ENCODE results near the gene TTLL9. TPM values are rescaled to one million over a fixed set of nuclear protein-coding genes. Genes with fewer than 3 reads are reported as not detected.
"Not testable (repeated sequence)": the region's sequence is repeated elsewhere in the genome, so short reads cannot be mapped to it uniquely, and the experiment has no call there.

The TTLL9 gene
- total RNA-seq, 2 experiments from 2014 or later = not detected

GRCh38 chr20:31917962-31918412 is 47.6 kb downstream of the TTLL9 start:
- H3K4me3 Mint-ChIP-seq; H3K27me3 Mint-ChIP-seq; H3K9me3 Mint-ChIP-seq; H3K36me3 Mint-ChIP-seq; H3K4me1 Mint-ChIP-seq; H3K27ac Mint-ChIP-seq; DNase-seq; ATAC-seq (ENCODE audit: low read depth); POLR2A ChIA-PET: not testable (repeated sequence)

DNA sequence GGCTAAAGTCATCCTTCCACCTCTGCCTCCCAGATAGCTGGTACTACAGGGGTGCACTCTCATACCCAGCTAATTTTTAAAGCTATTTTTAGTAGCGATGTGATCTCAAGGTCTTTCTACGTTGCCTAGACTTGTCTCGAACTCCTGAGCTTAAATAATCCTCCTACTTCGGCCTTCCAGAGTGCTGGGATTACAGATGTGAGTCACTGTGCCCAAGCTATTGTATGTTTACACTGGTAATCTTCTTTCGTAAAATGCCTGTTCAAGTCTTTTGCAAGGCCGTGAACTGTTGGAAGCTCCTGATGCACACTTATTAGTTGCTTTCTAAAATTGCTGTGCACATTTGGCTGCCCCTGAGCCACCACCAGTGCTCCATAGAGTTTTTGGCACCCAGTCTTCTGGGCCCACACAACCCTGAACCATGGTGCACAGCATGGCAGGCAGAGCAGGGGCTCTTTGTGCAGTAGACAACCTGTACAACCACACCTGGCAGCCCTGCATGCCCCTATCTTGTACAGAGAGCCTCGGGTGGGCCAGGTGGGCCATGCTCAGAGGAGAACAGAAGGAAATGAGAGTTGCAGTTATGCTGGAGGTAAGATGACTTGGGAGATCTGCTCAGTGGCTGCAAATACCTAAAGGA is 48.2 kb downstream of the TTLL9 start:
- no peak for ATAC-seq (ENCODE audit: low read depth)
- POLR2A ChIA-PET = no interaction called here
- no peak overlapping the region for H3K27ac Mint-ChIP-seq
- peaks cover 6% of the 10 kb centered on the region for H3K27me3 Mint-ChIP-seq
- H3K36me3 Mint-ChIP-seq = no peaks in the 10 kb centered on the region
- H3K4me3 Mint-ChIP-seq = no peak overlapping the region
- H3K4me1 Mint-ChIP-seq = no peaks in the 10 kb centered on the region
- no peak for DNase-seq
- no peaks in the 10 kb centered on the region for H3K9me3 Mint-ChIP-seq

- Mint-ChIP-seq H3K9me3 (no peaks in the 10 kb centered on the region), H3K27me3 (peaks cover 6% of the 10 kb centered on the region), H3K4me3 (no peak overlapping the region), H3K36me3 (no peaks in the 10 kb centered on the region), H3K27ac (no peak overlapping the region), H3K4me1 (peaks cover 1% of the 10 kb centered on the region)
- ATAC-seq (ENCODE audit: low read depth) (no peak), DNase-seq (no peak)
- POLR2A ChIA-PET = no interaction called here
Measured at GRCh38 chr20:31919410-31920155, 49.1 kb downstream of the TTLL9 start.

DNA sequence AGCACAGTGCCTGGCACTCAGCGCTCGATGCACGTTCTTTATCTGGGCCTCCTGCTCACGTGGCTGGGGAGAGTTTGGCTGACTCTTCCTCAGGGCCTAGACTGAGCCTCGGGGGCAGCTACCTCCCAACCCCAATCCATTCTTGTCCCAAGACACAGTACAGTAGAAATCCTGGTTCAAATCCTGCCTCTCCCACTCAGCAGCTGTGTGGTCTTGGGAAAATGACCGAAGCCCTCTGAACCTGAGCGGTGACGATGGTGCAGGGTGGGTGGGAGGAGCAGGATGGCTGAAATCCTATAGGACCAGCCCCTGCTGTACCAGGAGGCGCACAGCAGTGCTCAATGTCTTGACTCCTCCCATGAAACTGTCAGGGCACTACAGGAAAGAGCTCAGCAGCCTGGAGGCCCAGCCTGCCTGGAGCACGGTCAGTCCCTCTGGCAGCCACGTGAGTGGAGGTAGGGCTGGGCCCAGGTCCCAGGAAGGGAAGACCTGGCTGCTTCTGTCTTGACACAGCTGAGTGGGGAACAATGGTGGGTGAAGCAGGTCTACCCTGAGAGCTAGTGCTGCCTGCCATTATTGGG is 49.9 kb downstream of the TTLL9 start:
- H3K27me3 Mint-ChIP-seq = peaks cover 9% of the 10 kb centered on the region
- no peaks in the 10 kb centered on the region for H3K9me3 Mint-ChIP-seq
- H3K36me3 Mint-ChIP-seq = no peaks in the 10 kb centered on the region
- no peak for ATAC-seq (ENCODE audit: low read depth)
- H3K27ac Mint-ChIP-seq = no peak overlapping the region
- POLR2A ChIA-PET = no interaction called here
- H3K4me3 Mint-ChIP-seq = no peak overlapping the region
- H3K4me1 Mint-ChIP-seq = peaks cover 1% of the 10 kb centered on the region
- DNase-seq = no peak

GRCh38 chr20:31921480-31921879 is 51.0 kb downstream of the TTLL9 start:
- not testable (repeated sequence) for ATAC-seq (ENCODE audit: low read depth); H3K9me3 Mint-ChIP-seq; H3K4me3 Mint-ChIP-seq

DNA sequence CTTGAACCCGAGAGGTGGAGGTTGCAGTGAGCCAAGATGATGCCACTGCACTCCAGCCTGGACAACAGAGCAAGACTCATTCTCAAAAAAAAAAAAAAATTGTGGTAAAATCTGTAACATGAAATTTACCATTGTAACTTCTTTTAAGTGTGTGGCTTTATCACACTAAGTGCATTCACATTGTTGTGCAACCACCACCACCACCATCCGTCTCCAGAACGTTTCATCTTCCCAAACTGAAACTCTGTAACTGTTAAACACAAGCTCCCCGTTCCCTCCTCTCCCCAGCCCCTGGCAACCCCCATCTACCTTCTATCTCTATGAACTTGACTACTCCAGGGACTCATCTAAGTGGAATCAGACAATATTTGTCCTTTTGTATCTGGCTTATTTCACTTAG is 51.7 kb downstream of the TTLL9 start:
- no peaks in the 10 kb centered on the region for H3K9me3 Mint-ChIP-seq
- DNase-seq (no peak), ATAC-seq (ENCODE audit: low read depth) (no peak)
- peaks cover 1% of the 10 kb centered on the region for H3K4me1 Mint-ChIP-seq
- no peak overlapping the region for H3K4me3 Mint-ChIP-seq
- H3K36me3 Mint-ChIP-seq = no peaks in the 10 kb centered on the region
- peaks cover 9% of the 10 kb centered on the region for H3K27me3 Mint-ChIP-seq
- H3K27ac Mint-ChIP-seq = no peak overlapping the region
- POLR2A ChIA-PET = no interaction called here

More at GRCh38 chr20:31921480-31921879, 51.0 kb downstream of the TTLL9 start:
- H3K4me1 Mint-ChIP-seq, H3K27ac Mint-ChIP-seq, H3K27me3 Mint-ChIP-seq, POLR2A ChIA-PET, DNase-seq, H3K36me3 Mint-ChIP-seq: not testable (repeated sequence)

DNA sequence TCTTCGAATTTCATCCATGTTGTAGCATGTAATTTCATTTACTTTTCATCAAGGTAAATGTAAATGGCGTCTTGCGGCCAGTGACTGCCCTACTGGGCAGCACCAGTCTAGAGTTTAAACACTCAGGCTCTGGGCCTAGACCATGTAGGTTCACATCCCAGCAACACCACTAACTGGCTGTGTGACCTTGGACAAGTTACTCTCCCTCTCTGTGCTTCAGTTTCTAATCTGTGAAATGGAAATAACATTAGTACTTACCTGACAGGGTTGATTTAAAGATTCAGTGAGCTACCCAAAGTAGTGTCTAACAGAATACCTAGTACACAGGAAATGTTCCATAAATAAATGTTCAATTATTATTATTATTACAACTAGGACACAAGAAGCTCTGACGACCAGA is 52.2 kb downstream of the TTLL9 start:
- no peaks in the 10 kb centered on the region for H3K9me3 Mint-ChIP-seq
- no peak for ATAC-seq (ENCODE audit: low read depth)
- no peaks in the 10 kb centered on the region for H3K36me3 Mint-ChIP-seq
- H3K27me3 Mint-ChIP-seq = peaks cover 10% of the 10 kb centered on the region
- DNase-seq = no peak
- H3K4me1 Mint-ChIP-seq = peaks cover 1% of the 10 kb centered on the region
- POLR2A ChIA-PET = no interaction called here
- H3K27ac Mint-ChIP-seq = no peak overlapping the region
- H3K4me3 Mint-ChIP-seq = no peak overlapping the region

DNA sequence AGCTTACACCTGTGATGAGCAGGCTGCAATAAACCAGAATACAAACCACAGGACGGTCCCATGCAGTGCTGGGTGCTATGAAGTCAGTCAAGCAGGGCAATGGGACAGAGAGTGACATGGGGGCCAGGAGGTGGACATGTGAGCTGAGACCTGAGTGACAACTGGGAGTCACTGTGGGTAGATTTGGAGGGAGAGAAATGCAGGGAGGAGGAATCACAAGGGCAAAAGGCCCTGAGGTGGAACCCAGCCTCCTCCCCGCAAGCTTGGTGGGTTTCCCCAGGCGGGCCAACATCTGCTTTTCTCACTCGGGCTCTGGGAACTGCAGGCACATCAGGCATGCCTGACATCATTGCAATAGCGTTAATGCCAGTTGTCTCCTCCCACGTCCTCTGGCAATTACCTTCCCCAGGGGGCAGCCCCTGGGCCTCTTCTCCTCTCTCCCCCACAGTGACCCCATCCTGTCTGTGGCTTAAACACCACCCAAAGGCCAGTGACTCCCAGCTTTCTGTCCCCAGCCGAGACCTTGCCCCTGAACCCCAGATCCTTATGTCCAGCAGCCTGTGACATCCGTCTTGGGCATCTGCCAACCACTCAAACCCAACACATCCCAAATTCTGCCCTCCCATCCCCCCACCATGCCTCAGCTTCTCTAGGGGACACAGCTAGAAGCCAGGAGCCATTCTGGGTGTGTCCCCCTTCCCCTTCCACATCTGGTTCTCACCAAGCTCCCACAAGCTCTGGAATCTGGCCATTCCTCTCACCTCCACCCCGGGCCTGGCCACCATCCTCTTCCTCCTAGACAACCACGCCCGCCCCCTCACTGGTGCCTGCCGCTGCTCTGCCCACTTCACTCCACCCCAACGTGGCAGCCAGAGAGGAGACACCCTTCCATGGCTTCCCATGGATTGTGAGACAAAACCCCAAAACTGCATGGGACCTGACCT is 53.2 kb downstream of the TTLL9 start:
- POLR2A ChIA-PET = no interaction called here
- peaks cover 1% of the 10 kb centered on the region for H3K4me1 Mint-ChIP-seq
- peaks cover 12% of the 10 kb centered on the region for H3K27me3 Mint-ChIP-seq
- no peak for ATAC-seq (ENCODE audit: low read depth)
- H3K36me3 Mint-ChIP-seq = no peaks in the 10 kb centered on the region
- no peak for DNase-seq
- no peak overlapping the region for H3K27ac Mint-ChIP-seq
- no peaks in the 10 kb centered on the region for H3K9me3 Mint-ChIP-seq
- no peak overlapping the region for H3K4me3 Mint-ChIP-seq

DNA sequence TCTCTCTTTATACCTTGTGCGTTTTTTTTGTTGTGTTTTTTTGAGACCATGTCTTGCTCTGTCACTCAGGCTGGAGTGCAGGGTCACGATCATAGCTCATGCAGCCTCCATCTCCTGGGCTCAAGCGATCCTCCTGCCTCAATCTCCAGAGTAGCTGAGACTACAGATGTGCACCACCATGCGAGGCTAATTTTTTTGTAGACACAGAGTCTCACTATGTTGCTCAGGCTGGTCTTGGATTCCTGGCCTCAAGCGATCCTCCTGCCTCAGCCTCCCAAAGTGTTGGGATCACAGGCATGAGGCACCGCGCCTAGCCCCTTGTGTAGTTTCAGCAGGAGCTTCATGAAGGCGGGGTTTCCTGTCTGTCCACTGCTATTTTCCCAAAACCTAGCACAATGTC is 54.1 kb downstream of the TTLL9 start:
- no peak overlapping the region for H3K27ac Mint-ChIP-seq
- peaks cover 16% of the 10 kb centered on the region for H3K27me3 Mint-ChIP-seq
- POLR2A ChIA-PET = no interaction called here

DNA sequence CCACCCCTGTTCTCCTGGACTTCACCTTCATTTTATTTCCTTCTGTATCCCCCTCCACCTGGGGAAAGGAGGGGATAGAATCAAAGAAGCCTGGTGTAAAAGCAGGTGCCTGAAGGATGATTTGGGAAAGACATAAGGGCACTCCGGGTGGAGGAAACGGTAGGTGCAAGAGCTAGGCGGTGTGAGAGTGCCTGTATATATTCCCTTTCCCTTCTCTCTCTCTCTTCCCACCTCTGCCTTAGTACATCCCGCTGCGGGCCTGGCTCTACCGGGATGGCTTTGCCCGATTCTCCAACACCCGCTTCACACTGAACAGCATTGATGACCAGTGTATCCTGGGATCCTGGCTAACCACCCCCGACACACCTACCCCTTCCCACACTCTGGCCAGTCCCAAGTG is 55.2 kb downstream of the TTLL9 start:
- Mint-ChIP-seq H3K9me3 (no peaks in the 10 kb centered on the region), H3K4me1 (peaks cover 1% of the 10 kb centered on the region), H3K27me3 (peaks cover 21% of the 10 kb centered on the region), H3K27ac (no peak overlapping the region), H3K36me3 (no peaks in the 10 kb centered on the region), H3K4me3 (no peak overlapping the region)
- POLR2A ChIA-PET = no interaction called here
- no peak for DNase-seq
- no peak for ATAC-seq (ENCODE audit: low read depth)

More for the DNA sequence above, 54.1 kb downstream of the TTLL9 start:
- no peak overlapping the region for H3K4me3 Mint-ChIP-seq
- no peak for DNase-seq
- ATAC-seq (ENCODE audit: low read depth) = no peak
- peaks cover 1% of the 10 kb centered on the region for H3K4me1 Mint-ChIP-seq
- H3K36me3 Mint-ChIP-seq = no peaks in the 10 kb centered on the region
- H3K9me3 Mint-ChIP-seq = no peaks in the 10 kb centered on the region

GRCh38 chr20:31926493-31926892 is 56.1 kb downstream of the TTLL9 start:
- Mint-ChIP-seq H3K27ac (no peak overlapping the region), H3K27me3 (peaks cover 29% of the 10 kb centered on the region), H3K36me3 (no peaks in the 10 kb centered on the region), H3K9me3 (no peaks in the 10 kb centered on the region), H3K4me1 (peaks cover 1% of the 10 kb centered on the region), H3K4me3 (no peak overlapping the region)
- ATAC-seq (ENCODE audit: low read depth) (no peak), DNase-seq (no peak)
- POLR2A ChIA-PET = interaction anchor here (0.7 kb wide), 1 partner anchor 197 kb away, joined by 4 read pairs; no protein-coding TSS in a partner anchor

GRCh38 chr20:31927627-31928159 is 57.3 kb downstream of the TTLL9 start:
- H3K4me3 Mint-ChIP-seq = no peak overlapping the region

GRCh38 chr20:31929631-31930030 is 59.2 kb downstream of the TTLL9 start:
- POLR2A ChIA-PET; H3K27ac Mint-ChIP-seq; H3K4me3 Mint-ChIP-seq; ATAC-seq (ENCODE audit: low read depth); H3K36me3 Mint-ChIP-seq; H3K9me3 Mint-ChIP-seq; H3K4me1 Mint-ChIP-seq; DNase-seq: not testable (repeated sequence)
- H3K27me3 Mint-ChIP-seq = peaks cover 30% of the 10 kb centered on the region

More at GRCh38 chr20:31927627-31928159, 57.3 kb downstream of the TTLL9 start:
- Mint-ChIP-seq H3K4me1 (peaks cover 1% of the 10 kb centered on the region), H3K27ac (no peak overlapping the region), H3K36me3 (no peaks in the 10 kb centered on the region), H3K27me3 (peaks cover 30% of the 10 kb centered on the region), H3K9me3 (no peaks in the 10 kb centered on the region)
- ATAC-seq (ENCODE audit: low read depth) = no peak
- POLR2A ChIA-PET = no interaction called here
- no peak for DNase-seq

Measured in activated naive CD8-positive, alpha-beta T cell treated with anti-CD3 and anti-CD28 coated beads, Interleukin-2, amount 10 ng/mL, durations not matched to agents 7 days and 5 days (primary cell).